Dermis blood vessel endothelial cell (primary cell): Measurements from ENCODE around the gene PHKG2. TPM values are rescaled to one million over a fixed set of nuclear protein-coding genes. Genes with fewer than 3 reads are reported as not detected.

Experiments used
- DNase-seq: peaks from one replicate; pipeline ENCODE4 v3.0.0; 2010
- total RNA-seq: library from RNA; depleted of rRNA; stranded (reverse); fragments of >200 nt; gene quantifications from 2 replicates; pipeline ENCODE4 v1.2.3, GENCODE V29; 2014

Gene PHKG2
- total RNA-seq, 1 donor from 2014 or later, result 21.4 TPM

DNA sequence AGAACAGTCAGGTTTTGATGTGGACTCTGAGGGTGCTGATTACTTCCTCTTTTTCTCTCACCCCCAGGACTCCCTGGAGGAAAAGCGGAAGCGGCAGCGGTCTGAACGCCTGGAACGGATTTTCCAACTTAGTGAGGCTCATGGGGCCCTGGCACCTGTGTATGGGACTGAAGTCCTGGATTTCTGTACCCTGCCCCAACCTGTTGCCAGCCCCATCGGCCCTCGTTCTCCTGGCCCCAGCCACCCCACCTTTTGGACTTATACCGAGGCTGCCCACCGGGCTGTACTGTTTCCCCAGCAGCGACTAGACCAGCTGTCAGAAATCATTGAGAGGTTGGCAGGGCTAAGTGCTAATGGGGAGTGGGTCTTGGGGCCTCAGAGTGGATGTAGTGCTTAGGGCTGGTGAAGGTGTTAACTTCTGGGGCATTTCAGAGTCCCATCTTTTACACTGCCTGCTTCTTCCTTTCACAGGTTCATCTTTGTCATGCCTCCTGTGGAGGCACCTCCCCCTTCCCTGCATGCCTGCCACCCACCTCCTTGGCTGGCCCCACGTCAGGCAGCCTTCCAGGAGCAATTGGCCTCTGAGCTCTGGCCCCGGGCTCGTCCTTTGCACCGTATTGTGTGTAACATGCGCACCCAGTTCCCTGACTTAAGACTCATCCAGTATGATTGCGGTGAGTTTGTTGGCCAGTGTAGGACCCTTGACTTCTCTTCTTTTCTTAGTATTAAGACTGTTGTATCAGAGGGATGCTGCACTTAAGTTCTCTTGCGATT is 19.1 kb upstream of the PHKG2 start:
- DNase-seq, result no peak

GRCh38 chr16:30731411-30731810 is 16.8 kb upstream of the PHKG2 start:
- DNase-seq, result no peak

DNA sequence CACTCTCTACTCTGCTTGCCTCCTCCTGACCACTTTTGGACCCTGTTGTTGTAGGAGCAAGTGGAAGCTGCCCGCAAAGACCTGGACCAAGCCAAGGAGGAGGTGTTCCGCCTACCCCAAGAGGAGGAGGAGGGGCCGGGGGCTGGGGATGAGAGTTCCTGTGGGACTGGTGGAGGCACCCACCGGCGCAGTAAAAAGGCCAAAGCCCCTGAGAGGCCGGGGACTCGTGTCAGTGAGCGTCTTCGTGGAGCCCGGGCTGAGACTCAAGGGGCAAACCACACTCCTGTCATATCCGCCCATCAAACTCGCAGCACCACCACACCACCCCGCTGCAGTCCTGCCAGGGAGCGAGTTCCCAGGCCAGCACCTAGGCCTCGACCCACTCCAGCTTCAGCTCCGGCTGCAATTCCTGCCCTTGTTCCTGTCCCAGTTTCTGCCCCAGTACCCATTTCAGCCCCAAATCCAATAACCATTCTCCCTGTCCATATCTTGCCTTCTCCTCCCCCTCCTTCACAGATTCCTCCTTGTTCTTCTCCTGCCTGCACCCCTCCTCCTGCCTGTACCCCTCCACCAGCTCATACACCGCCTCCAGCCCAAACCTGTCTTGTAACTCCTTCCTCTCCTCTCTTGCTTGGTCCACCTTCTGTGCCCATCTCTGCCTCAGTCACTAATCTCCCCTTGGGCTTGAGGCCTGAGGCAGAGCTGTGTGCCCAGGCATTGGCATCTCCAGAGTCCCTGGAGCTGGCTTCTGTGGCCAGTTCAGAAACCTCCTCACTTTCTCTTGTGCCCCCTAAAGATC is 11.0 kb upstream of the PHKG2 start:
- DNase-seq, result no peak

DNA sequence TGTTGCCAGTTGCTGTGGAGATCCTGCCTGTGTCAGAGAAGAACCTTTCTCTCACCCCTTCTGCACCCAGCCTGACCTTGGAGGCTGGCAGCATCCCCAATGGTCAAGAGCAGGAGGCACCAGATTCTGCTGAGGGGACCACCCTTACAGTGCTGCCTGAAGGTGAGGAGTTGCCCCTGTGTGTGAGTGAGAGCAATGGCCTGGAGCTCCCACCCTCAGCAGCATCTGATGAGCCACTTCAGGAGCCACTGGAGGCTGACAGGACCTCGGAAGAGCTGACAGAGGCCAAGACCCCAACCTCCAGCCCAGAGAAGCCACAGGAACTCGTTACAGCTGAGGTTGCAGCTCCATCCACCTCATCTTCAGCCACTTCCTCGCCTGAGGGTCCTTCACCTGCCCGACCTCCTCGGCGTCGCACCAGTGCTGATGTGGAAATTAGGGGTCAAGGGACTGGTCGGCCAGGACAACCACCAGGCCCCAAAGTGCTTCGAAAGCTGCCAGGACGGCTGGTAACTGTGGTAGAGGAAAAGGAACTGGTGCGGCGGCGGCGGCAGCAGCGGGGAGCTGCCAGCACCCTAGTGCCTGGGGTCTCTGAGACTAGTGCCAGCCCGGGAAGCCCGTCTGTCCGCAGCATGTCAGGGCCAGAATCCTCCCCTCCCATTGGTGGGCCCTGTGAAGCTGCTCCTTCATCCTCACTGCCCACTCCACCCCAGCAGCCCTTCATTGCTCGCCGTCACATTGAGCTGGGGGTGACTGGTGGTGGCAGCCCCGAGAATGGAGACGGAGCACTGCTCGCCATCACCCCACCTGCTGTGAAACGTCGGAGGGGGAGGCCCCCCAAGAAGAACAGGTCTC is 10.2 kb upstream of the PHKG2 start:
- no peak for DNase-seq

DNA sequence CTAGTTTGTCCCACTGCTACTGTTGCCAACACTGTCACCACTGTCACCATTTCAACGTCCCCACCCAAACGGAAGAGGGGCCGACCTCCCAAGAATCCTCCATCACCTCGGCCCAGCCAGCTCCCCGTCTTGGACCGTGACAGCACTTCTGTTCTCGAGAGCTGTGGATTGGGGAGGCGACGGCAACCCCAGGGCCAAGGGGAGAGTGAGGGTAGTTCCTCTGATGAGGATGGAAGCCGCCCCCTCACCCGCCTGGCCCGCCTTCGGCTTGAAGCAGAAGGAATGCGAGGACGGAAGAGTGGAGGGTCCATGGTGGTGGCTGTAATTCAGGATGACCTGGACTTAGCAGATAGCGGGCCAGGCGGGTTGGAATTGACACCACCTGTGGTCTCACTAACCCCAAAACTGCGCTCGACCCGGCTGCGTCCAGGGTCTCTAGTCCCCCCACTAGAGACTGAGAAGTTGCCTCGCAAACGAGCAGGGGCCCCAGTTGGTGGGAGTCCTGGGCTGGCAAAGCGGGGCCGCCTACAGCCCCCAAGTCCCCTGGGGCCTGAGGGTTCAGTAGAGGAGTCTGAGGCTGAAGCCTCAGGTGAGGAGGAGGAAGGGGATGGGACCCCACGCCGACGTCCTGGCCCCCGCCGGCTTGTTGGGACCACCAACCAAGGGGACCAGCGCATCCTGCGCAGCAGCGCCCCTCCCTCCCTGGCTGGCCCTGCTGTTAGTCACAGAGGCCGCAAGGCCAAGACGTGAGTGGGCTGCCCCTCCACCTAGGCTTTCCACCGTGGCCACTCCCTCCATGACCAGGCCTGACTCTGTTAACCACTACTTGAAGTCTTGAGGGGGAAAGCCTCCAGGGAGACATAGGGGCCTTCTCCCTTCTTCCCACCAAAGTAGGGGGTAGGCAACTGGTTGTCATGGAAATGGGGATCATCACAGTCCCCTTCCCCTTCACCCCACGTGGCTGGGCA is 9.0 kb upstream of the PHKG2 start:
- no peak for DNase-seq

DNA sequence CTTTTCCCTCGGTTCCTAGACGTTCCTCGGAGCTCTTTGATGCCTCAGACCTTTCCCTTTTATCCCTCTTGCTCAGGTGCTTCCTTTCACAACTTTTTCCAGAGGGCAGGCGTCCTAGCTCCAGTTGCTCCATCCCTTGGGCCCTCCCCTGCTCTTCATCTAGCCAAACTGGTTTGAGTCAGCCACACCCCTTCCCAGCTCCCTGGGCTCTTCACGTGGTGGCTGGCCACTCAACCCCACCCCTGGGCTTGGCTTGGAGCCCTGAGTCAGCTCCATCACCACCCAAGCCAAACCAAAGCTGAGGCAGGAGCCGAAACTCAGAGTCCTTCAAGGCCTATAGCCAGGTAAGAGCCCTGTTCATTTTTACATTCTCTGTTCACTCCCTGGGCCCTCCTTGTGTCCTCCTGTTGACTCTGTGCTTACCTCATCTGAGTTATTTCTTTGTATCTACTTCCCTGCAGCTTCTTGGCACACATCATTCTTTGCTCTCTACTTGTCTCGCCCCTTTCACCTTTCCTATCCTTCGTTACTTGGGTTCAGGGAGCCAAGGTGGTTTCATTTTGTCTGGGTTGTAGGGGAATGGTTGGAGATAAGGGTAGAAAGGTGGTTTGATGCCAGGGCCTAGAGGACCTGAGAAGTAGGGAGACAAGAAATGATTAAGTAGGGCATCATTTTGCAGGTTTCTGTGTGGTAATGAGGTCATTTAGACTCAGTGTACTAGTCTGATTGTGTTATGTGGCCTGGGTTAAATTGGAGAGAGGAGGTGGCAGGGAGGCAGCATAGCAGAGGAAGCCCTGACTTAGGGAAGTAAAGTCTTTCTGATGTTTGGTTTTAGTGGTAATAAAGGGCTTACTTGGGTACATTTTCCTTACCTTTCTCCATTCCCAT is 7.6 kb upstream of the PHKG2 start:
- peak; percentile 38 for DNase-seq

DNA sequence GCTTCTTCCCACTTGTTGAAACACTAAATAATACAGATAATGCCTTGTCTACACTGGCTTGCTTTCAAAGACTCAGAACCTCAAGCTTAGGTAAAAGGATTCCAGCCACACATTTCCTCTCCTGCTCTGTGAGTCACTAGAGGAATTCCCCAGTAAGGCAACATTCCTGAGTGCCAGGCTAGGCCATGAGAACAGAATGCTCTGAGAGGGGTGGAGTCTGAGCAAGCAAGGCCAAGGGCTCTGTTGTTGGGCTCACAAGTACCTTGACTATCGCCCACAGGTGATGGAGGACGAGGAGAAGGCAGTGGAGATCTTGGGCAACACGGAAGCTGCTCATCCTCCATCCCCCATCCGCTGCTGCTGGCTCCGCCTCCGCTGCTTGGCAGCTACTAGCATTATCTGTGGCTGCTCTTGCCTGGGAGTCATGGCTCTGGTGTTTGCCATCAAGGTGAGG is 6.7 kb upstream of the PHKG2 start:
- peak; percentile 94 for DNase-seq

DNA sequence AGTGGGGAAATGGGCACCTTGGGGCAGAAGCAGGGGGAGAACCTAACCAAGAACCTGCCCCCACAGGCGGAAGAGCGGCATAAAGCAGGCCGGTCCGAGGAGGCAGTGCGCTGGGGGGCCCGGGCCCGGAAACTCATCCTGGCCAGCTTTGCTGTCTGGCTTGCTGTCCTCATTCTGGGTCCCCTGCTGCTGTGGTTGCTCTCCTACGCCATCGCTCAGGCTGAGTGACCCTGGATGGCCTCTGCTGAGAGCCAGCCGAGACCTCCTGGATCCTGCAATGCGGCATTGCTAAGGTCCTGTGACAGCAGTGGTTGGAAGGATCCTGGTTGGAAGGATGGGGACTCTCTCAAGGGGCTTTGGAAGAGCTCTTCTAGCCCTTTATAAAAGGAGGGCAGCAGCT is 4.5 kb upstream of the PHKG2 start:
- DNase-seq, result no peak

- DNase-seq, result no peak
These were observed 4.0 kb upstream of the PHKG2 start for GRCh38 chr16:30744183-30744582.

GRCh38 chr16:30745082-30745481 is 3.1 kb upstream of the PHKG2 start:
- DNase-seq, result no peak

DNA sequence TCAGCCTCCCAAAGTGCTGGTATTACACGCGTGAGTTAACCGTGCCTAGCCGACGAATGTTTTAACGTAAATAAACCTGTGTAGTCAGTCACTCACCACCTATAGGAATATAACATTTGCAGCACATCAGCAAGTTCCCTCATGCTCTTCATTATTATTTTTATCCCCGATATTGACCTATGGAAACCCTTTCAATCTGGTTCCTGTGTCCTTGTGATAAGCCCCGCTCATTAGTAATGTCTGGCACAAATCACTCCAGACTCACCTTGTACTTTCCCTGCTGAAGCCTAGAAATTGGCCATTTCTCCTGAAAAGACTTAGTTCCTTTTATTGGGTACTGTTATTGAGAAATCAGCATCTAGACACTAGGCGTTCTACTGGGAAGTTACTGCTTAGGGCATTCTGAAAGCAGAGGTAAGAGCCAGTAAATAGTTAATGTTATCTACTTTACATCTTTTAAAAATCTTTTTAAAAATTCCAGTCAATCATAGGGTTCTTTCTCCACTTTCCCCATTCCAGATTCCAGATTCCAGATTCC is 1.5 kb upstream of the PHKG2 start:
- DNase-seq, result no peak

DNA sequence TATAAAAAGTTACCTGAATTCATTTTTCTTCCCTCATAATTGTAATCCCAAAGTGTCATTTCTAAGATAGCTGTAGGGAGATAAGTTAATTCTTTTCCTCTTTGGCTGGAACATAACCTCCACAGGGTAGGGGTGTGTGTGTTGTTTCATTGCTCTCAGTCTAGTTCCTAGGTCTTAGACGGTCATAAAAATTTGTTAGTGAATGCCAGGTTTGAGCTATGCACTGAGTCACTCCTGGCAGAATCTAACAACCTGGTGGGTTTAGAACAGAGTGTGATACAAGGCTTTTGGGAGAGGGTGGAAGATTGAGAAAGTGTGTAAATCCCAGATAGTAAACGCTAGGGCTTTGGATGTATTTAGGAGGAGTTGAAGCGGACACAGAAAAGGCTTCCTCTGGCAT is 894 bp upstream of the PHKG2 start:
- peak; percentile 10 for DNase-seq

DNA sequence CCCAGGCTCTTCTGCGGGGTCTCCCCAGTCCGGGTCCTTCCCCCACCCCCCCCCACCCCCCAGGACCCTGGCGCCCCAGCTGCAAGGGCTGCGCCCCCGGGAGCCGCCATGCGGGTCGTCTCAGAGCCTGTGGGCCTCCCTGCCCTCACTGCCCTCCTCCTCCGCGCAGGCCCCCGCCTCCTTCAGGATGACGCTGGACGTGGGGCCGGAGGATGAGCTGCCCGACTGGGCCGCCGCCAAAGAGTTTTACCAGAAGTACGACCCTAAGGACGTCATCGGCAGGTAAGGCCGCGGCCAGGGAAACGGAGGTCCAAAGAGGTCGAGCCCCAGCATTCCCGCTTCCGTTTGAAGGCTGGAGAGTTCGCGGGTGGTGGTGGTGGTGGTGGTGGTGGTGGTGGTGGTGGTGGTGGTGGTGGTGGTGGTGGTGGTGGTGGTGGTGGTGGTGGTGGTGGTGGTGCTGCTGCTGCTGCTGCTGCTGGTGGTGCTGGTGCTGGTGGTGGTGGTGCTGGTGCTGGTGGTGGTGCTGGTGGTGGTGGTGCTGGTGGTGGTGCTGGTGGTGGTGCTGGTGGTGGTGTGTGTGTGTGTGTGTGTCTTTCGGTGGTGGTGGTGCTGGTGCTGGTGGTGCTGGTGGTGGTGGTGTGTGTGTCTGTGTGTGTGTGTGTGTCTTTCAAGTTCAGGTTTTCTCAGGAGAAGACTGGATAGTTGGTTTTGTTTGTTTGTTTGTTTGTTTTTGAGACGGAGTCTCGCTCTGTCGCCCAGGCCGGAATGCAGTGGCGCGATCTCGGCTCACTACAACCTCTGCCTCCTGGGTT is 615 bp downstream of the PHKG2 start:
- peak; percentile 58 for DNase-seq

DNA sequence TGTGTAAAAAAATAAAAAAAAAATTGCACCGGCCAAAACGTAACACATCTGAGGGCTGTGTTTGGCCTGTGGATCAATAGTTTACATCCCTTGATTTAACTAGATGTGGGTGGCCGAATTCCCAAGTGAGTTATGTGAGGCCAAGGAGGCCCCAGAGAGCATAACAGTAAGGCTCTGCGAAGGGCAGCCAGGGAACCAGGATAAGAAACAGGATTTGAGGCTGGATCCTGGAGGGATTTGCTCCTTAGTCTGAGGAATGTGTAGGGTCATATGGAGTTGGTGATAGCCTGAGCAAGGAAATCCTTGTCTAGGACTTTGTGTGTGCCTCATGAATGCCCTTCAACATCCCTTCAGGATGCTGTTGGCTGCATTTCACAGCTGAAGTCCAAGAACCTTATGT is 2.0 kb downstream of the PHKG2 start:
- no peak for DNase-seq

- DNase-seq, result no peak
These were observed 2.7 kb downstream of the PHKG2 start for GRCh38 chr16:30750876-30751465.

- DNase-seq, result no peak
These were observed 5.4 kb downstream of the PHKG2 start for GRCh38 chr16:30753596-30753995.

- no peak for DNase-seq
These were observed 7.9 kb downstream of the PHKG2 start for GRCh38 chr16:30755955-30756780.

DNA sequence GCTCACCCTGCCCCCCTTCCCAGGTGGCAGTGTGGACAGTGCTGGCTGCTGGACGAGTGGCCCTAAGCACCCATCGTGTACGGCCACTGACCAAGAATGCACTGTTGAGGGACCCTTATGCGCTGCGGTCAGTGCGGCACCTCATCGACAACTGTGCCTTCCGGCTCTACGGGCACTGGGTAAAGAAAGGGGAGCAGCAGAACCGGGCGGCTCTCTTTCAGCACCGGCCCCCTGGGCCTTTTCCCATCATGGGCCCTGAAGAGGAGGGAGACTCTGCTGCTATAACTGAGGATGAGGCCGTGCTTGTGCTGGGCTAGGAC is 8.5 kb downstream of the PHKG2 start:
- DNase-seq, result no peak
